GM23338 (cell line): ENCODE data around the gene TSC22D2. TPM values are rescaled to one million over a fixed set of nuclear protein-coding genes. Genes with fewer than 3 reads are reported as not detected.

ENCODE experiments used
- ATAC-seq: fragments of 200-7000 bp; cut with Tn5 transposase; 3 replicates; pipeline ENCODE4 v1.9.1; 2020
- DNase-seq: peaks from one replicate; pipeline ENCODE4 v3.0.0-alpha.2; 2015; ENCODE audit warnings: low spot score
- H2AFZ ChIP-seq: fragments of 200-600 bp; sonication (generic); 2 replicates; pipeline ENCODE4 v1.8.0; 2016; ENCODE audit warnings: antibody characterized with exemption, mild to moderate bottlenecking, moderate library complexity
- H3F3A ChIP-seq: fragments of 200-600 bp; sonication (generic); replicated peaks from 2 replicates; pipeline ENCODE4 v1.8.0; 2017; ENCODE audit warnings: antibody characterized with exemption, mixed run types, low read depth
- H3K27ac ChIP-seq: fragments of 200-600 bp; sonication (generic); 2 replicates; pipeline ENCODE4 v1.6.1; 2016; ENCODE audit warnings: low read depth
- H3K27me3 ChIP-seq: fragments of 200-600 bp; sonication (generic); 2 replicates; pipeline ENCODE4 v1.8.0; 2016; ENCODE audit warnings: mild to moderate bottlenecking, mixed run types, moderate library complexity; ENCODE audit not compliant: insufficient read depth
- H3K36me3 ChIP-seq: fragments of 200-600 bp; sonication (generic); 2 replicates; pipeline ENCODE4 v1.8.0; 2016; ENCODE audit warnings: mild to moderate bottlenecking; ENCODE audit not compliant: insufficient read depth
- H3K4me1 ChIP-seq: fragments of 200-600 bp; sonication (generic); 2 replicates; pipeline ENCODE4 v1.8.0; 2016; ENCODE audit warnings: mild to moderate bottlenecking, moderate library complexity; ENCODE audit not compliant: insufficient read depth
- H3K4me2 ChIP-seq: fragments of 200-600 bp; sonication (generic); 2 replicates; pipeline ENCODE4 v1.7.1; 2017; ENCODE audit warnings: mixed run types
- H3K4me3 ChIP-seq: fragments of 200-600 bp; sonication (generic); 2 replicates; pipeline ENCODE4 v1.6.1; 2016; ENCODE audit warnings: mixed run types
- H3K79me2 ChIP-seq: fragments of 200-600 bp; sonication (generic); replicated peaks from 2 replicates; pipeline ENCODE4 v1.8.0; 2017; ENCODE audit warnings: mild to moderate bottlenecking; ENCODE audit not compliant: insufficient read depth
- H3K9me2 ChIP-seq: fragments of 200-600 bp; sonication (generic); 2 replicates; pipeline ENCODE4 v1.8.0; 2017; ENCODE audit not compliant: insufficient read depth
- H4K20me1 ChIP-seq: fragments of 200-600 bp; sonication (generic); replicated peaks from 2 replicates; pipeline ENCODE4 v1.8.0; 2017; ENCODE audit warnings: mild to moderate bottlenecking; ENCODE audit not compliant: insufficient read depth
- H3K27ac Mint-ChIP-seq: 2 replicates; pipeline ENCODE4 v1.8.0; 2020; ENCODE audit warnings: inconsistent platforms, mild to moderate bottlenecking, moderate library complexity, mixed read lengths
- H3K27me3 Mint-ChIP-seq: 3 replicates; pipeline ENCODE4 v1.8.0; 2022; ENCODE audit warnings: low read depth, mild to moderate bottlenecking, moderate library complexity, mixed read lengths, inconsistent platforms; ENCODE audit not compliant: insufficient read depth, poor library complexity
- H3K36me3 Mint-ChIP-seq: 3 replicates; pipeline ENCODE4 v1.8.0; 2021; ENCODE audit warnings: low read depth, mild to moderate bottlenecking, inconsistent platforms, moderate library complexity, mixed read lengths
- H3K4me1 Mint-ChIP-seq: 3 replicates; pipeline ENCODE4 v1.8.0; 2020; ENCODE audit warnings: mild to moderate bottlenecking, inconsistent platforms, mixed read lengths
- H3K4me3 Mint-ChIP-seq: 3 replicates; pipeline ENCODE4 v1.8.0; 2021; ENCODE audit warnings: moderate library complexity, mild to moderate bottlenecking, inconsistent platforms, mixed read lengths
- H3K9me3 Mint-ChIP-seq: 3 replicates; pipeline ENCODE4 v1.8.0; 2020; ENCODE audit warnings: moderate library complexity, mild to moderate bottlenecking, inconsistent platforms, mixed read lengths
- CREB1 ChIP-seq: fragments of 250-450 bp; sonication (Bioruptor Pico); IDR thresholded peaks from 2 replicates; pipeline ENCODE4 v1.5.0; 2020; ENCODE audit warnings: low read depth, mild to moderate bottlenecking, moderate library complexity
- EZH2 ChIP-seq: fragments of 200-600 bp; sonication (generic); IDR thresholded peaks from one replicate; pipeline ENCODE4 v1.8.0; 2017; ENCODE audit warnings: antibody characterized with exemption, mild to moderate bottlenecking, low read depth; ENCODE audit not compliant: unreplicated experiment
- EZH2phosphoT487 ChIP-seq: fragments of 200-600 bp; sonication (generic); IDR thresholded peaks from one replicate; pipeline ENCODE4 v1.8.1; 2018; ENCODE audit warnings: antibody characterized with exemption; ENCODE audit not compliant: unreplicated experiment
- JUNB ChIP-seq: IDR thresholded peaks from one replicate; pipeline ENCODE4 v1.6.1; 2016; ENCODE audit warnings: antibody characterized with exemption; ENCODE audit not compliant: unreplicated experiment
- NANOG ChIP-seq: IDR thresholded peaks from 2 replicates; pipeline ENCODE4 v1.6.1; 2016; ENCODE audit warnings: antibody characterized with exemption, borderline replicate concordance
- POLR2AphosphoS5 ChIP-seq: IDR thresholded peaks from 2 replicates; pipeline ENCODE4 v1.6.1; 2016; ENCODE audit warnings: antibody characterized with exemption, low read depth
- STAT1 ChIP-seq: IDR thresholded peaks from one replicate; pipeline ENCODE4 v1.6.1; 2016; ENCODE audit warnings: antibody characterized with exemption; ENCODE audit not compliant: unreplicated experiment
- ZNF114 ChIP-seq: fragments of 250-450 bp; sonication (Bioruptor Pico); IDR thresholded peaks from 2 replicates; pipeline ENCODE4 v1.5.0; 2020; ENCODE audit warnings: mild to moderate bottlenecking, moderate library complexity
- ZNF331 ChIP-seq: fragments of 250-450 bp; sonication (Bioruptor Pico); IDR thresholded peaks from 2 replicates; pipeline ENCODE4 v1.5.0; 2020; ENCODE audit warnings: low read depth, mild to moderate bottlenecking, moderate library complexity
- polyA plus RNA-seq: library from polyadenylated mRNA; unstranded; fragments of >200 nt; fragmentation: Nextera tagmentation; extraction: Ambion mirVana; gene quantifications from 2 replicates; pipeline ENCODE4 v1.2.1, GENCODE V29; 2016
- total RNA-seq: library from RNA; depleted of rRNA; stranded (reverse); fragments of >200 nt; shearing (Covaris generic); gene quantifications from 2 replicates; pipeline ENCODE4 v1.2.3, GENCODE V29; 2014
- TF ChIP-seq, protein P1 (sequence below): fragments of 250-450 bp; sonication (Bioruptor Pico); IDR thresholded peaks from 2 replicates; pipeline ENCODE4 v1.5.0; 2020; ENCODE audit warnings: mild to moderate bottlenecking, moderate library complexity
- TF ChIP-seq, protein P2 (sequence below), 2 experiments: fragments of 200-600 bp in 1 of 2; sonication (generic) in 1 of 2; conservative IDR thresholded peaks; 2 replicates each; pipeline versions ENCODE4 v1.5.1 to v1.6.1; 2016 to 2017; ENCODE audit warnings: antibody characterized with exemption in 2 of 2, low read depth in 2 of 2, mild to moderate bottlenecking in 2 of 2, moderate library complexity in 1 of 2
- TF ChIP-seq, protein P3 (sequence below): IDR thresholded peaks from one replicate; pipeline ENCODE4 v1.6.1; 2018; ENCODE audit warnings: antibody characterized with exemption; ENCODE audit not compliant: unreplicated experiment
- TF ChIP-seq, protein P4 (sequence below): IDR thresholded peaks from 2 replicates; pipeline ENCODE4 v1.6.1; 2016; ENCODE audit warnings: antibody characterized with exemption

TSC22D2 gene
- total and polyA plus RNA-seq, 2 experiments from 2014 or later, result 18.6 to 34.2 TPM

DNA sequence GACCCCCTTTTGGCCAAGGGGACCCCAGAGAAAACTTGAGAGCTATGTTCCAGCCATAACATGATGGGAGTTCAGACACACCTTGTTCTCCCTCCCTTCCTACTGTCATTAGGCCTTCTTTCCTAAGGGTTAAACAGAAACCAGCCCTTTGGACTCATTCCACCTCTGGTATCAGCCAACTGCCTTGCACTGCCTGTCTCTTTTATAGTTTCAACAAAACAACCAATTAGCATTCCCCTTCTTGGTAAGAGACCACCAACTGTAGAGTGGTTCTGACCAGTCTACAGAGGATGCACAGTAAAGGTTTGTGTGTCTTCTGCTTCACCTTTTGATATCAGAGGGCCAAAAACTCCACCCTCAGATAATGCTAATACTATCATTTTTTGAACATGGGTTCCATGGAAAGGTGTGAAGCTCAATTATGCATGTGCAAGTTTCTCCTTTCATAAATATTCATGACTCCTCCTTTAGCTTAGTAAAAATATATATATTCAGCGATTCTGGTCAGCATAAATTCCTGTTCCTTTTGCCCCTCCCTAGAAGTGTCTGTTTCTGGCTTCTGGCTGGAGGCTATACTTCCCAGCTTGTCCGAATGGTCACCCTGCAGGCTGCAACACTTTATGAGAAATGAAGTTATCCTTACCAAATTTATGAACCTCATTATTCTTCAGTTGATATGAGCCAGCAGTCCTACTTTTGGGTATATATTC is 82.3 kb downstream of the TSC22D2 start:
- Histone ChIP-seq H3K4me2 (no peak overlapping the region), H2AFZ (no peak overlapping the region), H3K4me3 (no peak overlapping the region), H3K9me2 (no peaks in the 10 kb centered on the region), H3F3A (no peaks in the 10 kb centered on the region), H3K27me3 (no peaks in the 10 kb centered on the region), H3K27ac (no peak overlapping the region), H3K36me3 (no peaks in the 10 kb centered on the region), H3K4me1 (no peaks in the 10 kb centered on the region), H3K79me2 (no peaks in the 10 kb centered on the region), H4K20me1 (no peaks in the 10 kb centered on the region)
- no peak for ATAC-seq
- Mint-ChIP-seq H3K27ac (no peak overlapping the region), H3K4me1 (no peaks in the 10 kb centered on the region; the same call in 1 of the 3 replicates), H3K9me3 (peaks cover 11% of the 10 kb centered on the region; the same call in 2 of the 3 replicates), H3K36me3 (peaks cover 4% of the 10 kb centered on the region; the same call in 2 of the 3 replicates), H3K27me3 (peaks cover 2% of the 10 kb centered on the region), H3K4me3 (no peak overlapping the region)
- no peak for TF ChIP-seq POLR2AphosphoS5
- TF ChIP-seq, protein P1, sequence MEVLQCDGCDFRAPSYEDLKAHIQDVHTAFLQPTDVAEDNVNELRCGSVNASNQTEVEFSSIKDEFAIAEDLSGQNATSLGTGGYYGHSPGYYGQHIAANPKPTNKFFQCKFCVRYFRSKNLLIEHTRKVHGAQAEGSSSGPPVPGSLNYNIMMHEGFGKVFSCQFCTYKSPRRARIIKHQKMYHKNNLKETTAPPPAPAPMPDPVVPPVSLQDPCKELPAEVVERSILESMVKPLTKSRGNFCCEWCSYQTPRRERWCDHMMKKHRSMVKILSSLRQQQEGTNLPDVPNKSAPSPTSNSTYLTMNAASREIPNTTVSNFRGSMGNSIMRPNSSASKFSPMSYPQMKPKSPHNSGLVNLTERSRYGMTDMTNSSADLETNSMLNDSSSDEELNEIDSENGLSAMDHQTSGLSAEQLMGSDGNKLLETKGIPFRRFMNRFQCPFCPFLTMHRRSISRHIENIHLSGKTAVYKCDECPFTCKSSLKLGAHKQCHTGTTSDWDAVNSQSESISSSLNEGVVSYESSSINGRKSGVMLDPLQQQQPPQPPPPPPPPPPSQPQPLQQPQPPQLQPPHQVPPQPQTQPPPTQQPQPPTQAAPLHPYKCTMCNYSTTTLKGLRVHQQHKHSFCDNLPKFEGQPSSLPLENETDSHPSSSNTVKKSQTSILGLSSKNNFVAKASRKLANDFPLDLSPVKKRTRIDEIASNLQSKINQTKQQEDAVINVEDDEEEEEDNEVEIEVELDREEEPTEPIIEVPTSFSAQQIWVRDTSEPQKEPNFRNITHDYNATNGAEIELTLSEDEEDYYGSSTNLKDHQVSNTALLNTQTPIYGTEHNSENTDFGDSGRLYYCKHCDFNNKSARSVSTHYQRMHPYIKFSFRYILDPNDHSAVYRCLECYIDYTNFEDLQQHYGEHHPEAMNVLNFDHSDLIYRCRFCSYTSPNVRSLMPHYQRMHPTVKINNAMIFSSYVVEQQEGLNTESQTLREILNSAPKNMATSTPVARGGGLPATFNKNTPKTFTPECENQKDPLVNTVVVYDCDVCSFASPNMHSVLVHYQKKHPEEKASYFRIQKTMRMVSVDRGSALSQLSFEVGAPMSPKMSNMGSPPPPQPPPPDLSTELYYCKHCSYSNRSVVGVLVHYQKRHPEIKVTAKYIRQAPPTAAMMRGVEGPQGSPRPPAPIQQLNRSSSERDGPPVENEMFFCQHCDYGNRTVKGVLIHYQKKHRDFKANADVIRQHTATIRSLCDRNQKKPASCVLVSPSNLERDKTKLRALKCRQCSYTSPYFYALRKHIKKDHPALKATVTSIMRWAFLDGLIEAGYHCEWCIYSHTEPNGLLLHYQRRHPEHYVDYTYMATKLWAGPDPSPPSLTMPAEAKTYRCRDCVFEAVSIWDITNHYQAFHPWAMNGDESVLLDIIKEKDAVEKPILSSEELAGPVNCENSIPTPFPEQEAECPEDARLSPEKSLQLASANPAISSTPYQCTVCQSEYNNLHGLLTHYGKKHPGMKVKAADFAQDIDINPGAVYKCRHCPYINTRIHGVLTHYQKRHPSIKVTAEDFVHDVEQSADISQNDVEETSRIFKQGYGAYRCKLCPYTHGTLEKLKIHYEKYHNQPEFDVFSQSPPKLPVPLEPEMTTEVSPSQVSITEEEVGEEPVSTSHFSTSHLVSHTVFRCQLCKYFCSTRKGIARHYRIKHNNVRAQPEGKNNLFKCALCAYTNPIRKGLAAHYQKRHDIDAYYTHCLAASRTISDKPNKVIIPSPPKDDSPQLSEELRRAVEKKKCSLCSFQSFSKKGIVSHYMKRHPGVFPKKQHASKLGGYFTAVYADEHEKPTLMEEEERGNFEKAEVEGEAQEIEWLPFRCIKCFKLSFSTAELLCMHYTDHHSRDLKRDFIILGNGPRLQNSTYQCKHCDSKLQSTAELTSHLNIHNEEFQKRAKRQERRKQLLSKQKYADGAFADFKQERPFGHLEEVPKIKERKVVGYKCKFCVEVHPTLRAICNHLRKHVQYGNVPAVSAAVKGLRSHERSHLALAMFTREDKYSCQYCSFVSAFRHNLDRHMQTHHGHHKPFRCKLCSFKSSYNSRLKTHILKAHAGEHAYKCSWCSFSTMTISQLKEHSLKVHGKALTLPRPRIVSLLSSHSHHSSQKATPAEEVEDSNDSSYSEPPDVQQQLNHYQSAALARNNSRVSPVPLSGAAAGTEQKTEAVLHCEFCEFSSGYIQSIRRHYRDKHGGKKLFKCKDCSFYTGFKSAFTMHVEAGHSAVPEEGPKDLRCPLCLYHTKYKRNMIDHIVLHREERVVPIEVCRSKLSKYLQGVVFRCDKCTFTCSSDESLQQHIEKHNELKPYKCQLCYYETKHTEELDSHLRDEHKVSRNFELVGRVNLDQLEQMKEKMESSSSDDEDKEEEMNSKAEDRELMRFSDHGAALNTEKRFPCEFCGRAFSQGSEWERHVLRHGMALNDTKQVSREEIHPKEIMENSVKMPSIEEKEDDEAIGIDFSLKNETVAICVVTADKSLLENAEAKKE (CRISPR knock-in tag), result no peak
- no peak for TF ChIP-seq CREB1 (CRISPR knock-in tag)
- no peak for TF ChIP-seq EZH2
- TF ChIP-seq ZNF114 (CRISPR knock-in tag), result no peak
- TF ChIP-seq, protein P2, sequence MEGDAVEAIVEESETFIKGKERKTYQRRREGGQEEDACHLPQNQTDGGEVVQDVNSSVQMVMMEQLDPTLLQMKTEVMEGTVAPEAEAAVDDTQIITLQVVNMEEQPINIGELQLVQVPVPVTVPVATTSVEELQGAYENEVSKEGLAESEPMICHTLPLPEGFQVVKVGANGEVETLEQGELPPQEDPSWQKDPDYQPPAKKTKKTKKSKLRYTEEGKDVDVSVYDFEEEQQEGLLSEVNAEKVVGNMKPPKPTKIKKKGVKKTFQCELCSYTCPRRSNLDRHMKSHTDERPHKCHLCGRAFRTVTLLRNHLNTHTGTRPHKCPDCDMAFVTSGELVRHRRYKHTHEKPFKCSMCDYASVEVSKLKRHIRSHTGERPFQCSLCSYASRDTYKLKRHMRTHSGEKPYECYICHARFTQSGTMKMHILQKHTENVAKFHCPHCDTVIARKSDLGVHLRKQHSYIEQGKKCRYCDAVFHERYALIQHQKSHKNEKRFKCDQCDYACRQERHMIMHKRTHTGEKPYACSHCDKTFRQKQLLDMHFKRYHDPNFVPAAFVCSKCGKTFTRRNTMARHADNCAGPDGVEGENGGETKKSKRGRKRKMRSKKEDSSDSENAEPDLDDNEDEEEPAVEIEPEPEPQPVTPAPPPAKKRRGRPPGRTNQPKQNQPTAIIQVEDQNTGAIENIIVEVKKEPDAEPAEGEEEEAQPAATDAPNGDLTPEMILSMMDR (conservative IDR thresholded peaks at IDR 0.05; ENCODE audit: low read depth in 2 of 2), result no peak
- TF ChIP-seq, protein P3, sequence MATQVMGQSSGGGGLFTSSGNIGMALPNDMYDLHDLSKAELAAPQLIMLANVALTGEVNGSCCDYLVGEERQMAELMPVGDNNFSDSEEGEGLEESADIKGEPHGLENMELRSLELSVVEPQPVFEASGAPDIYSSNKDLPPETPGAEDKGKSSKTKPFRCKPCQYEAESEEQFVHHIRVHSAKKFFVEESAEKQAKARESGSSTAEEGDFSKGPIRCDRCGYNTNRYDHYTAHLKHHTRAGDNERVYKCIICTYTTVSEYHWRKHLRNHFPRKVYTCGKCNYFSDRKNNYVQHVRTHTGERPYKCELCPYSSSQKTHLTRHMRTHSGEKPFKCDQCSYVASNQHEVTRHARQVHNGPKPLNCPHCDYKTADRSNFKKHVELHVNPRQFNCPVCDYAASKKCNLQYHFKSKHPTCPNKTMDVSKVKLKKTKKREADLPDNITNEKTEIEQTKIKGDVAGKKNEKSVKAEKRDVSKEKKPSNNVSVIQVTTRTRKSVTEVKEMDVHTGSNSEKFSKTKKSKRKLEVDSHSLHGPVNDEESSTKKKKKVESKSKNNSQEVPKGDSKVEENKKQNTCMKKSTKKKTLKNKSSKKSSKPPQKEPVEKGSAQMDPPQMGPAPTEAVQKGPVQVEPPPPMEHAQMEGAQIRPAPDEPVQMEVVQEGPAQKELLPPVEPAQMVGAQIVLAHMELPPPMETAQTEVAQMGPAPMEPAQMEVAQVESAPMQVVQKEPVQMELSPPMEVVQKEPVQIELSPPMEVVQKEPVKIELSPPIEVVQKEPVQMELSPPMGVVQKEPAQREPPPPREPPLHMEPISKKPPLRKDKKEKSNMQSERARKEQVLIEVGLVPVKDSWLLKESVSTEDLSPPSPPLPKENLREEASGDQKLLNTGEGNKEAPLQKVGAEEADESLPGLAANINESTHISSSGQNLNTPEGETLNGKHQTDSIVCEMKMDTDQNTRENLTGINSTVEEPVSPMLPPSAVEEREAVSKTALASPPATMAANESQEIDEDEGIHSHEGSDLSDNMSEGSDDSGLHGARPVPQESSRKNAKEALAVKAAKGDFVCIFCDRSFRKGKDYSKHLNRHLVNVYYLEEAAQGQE, result no peak
- TF ChIP-seq, protein P4, sequence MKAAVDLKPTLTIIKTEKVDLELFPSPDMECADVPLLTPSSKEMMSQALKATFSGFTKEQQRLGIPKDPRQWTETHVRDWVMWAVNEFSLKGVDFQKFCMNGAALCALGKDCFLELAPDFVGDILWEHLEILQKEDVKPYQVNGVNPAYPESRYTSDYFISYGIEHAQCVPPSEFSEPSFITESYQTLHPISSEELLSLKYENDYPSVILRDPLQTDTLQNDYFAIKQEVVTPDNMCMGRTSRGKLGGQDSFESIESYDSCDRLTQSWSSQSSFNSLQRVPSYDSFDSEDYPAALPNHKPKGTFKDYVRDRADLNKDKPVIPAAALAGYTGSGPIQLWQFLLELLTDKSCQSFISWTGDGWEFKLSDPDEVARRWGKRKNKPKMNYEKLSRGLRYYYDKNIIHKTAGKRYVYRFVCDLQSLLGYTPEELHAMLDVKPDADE, result no peak
- no peak for TF ChIP-seq JUNB
- TF ChIP-seq ZNF331 (CRISPR knock-in tag), result no peak
- TF ChIP-seq STAT1, result no peak
- no peak for TF ChIP-seq EZH2phosphoT487
- TF ChIP-seq NANOG, result no peak
- DNase-seq, result no peak
